Right atrium auricular region (tissue), 2 donors: Measurements from ENCODE around the gene APOL1. TPM values are rescaled to one million over a fixed set of nuclear protein-coding genes. Genes with fewer than 3 reads are reported as not detected.
"Not testable (repeated sequence)": the region's sequence is repeated elsewhere in the genome, so short reads cannot be mapped to it uniquely, and the experiment has no call there.

ENCODE experiments used
- DNase-seq: peaks from one replicate; pipeline ENCODE4 v3.0.0-alpha.2; 2019; ENCODE audit warnings: low spot score
- H3K27ac ChIP-seq, 2 donors: fragments of 200-600 bp; sonication (generic); 1 replicate in 1 of 2; 2 replicates in 1 of 2; pipeline ENCODE4 v1.5.1; 2016 to 2019
- H3K27me3 ChIP-seq, 2 donors: fragments of 200-600 bp; sonication (generic); one replicate each; pipeline versions ENCODE4 v1.5.1 to v1.6.0; 2017 to 2019
- H3K36me3 ChIP-seq: fragments of 200-600 bp; sonication (generic); one replicate; pipeline ENCODE4 v1.5.1; 2016
- H3K4me1 ChIP-seq, 2 donors: fragments of 200-600 bp; sonication (generic); one replicate each; pipeline versions ENCODE4 v1.5.1 to v1.6.0; 2017 to 2019
- H3K4me3 ChIP-seq, 2 donors: fragments of 200-600 bp; sonication (generic); 1 replicate in 1 of 2; 2 replicates in 1 of 2; pipeline ENCODE4 v1.5.1; 2017 to 2019; ENCODE audit warnings: mild to moderate bottlenecking in 1 of 2, moderate library complexity in 1 of 2
- H3K9me3 ChIP-seq, 2 donors: fragments of 200-600 bp; sonication (generic); one replicate each; pipeline ENCODE4 v1.5.1; 2019
- CTCF ChIP-seq, 2 donors: fragments of 200-600 bp; sonication (generic); IDR thresholded peaks; one replicate each; pipeline ENCODE4 v1.5.1; 2019; ENCODE audit warnings: antibody characterized with exemption in 2 of 2
- total RNA-seq, 2 donors: library from RNA; depleted of rRNA; stranded (reverse); fragments of >200 nt; gene quantifications; one replicate each; pipeline ENCODE4 v1.1.0, GENCODE V29; 2016

Gene APOL1
- total RNA-seq, 2 donors from 2014 or later, result 10.7 to 18.1 TPM

GRCh38 chr22:36227806-36228205 is 25.1 kb upstream of the APOL1 start:
- Histone ChIP-seq H3K9me3 (no peaks in the 10 kb centered on the region), H3K36me3 (peaks cover 56% of the 10 kb centered on the region), H3K4me3 (no peak overlapping the region), H3K4me1 (peaks cover 0 to 10% of the 10 kb centered on the region in 2 donors), H3K27me3 (no peaks in the 10 kb centered on the region), H3K27ac (no peak overlapping the region)
- no peak for DNase-seq
- no peak for TF ChIP-seq CTCF (IDR thresholded peaks at IDR 0.05)

GRCh38 chr22:36228369-36228768 is 24.6 kb upstream of the APOL1 start:
- H3K4me1 ChIP-seq, H3K4me3 ChIP-seq, DNase-seq, H3K27me3 ChIP-seq, H3K9me3 ChIP-seq, H3K27ac ChIP-seq: not testable (repeated sequence)
- H3K36me3 ChIP-seq, result peaks cover 62% of the 10 kb centered on the region

GRCh38 chr22:36228944-36229343 is 24.0 kb upstream of the APOL1 start:
- no peaks in the 10 kb centered on the region for H3K9me3 ChIP-seq
- H3K4me3 ChIP-seq, result no peak overlapping the region
- no peak overlapping the region for H3K27ac ChIP-seq
- H3K27me3 ChIP-seq, result no peaks in the 10 kb centered on the region
- H3K4me1 ChIP-seq, result peaks cover 0 to under 1% of the 10 kb centered on the region in 2 donors
- no peak for TF ChIP-seq CTCF (IDR thresholded peaks at IDR 0.05)
- H3K36me3 ChIP-seq, result peaks cover 62% of the 10 kb centered on the region
- no peak for DNase-seq

- H3K4me3 ChIP-seq, H3K27ac ChIP-seq, DNase-seq, H3K27me3 ChIP-seq, H3K4me1 ChIP-seq, H3K9me3 ChIP-seq: not testable (repeated sequence)
- peaks cover 62% of the 10 kb centered on the region for H3K36me3 ChIP-seq
Measured at GRCh38 chr22:36229649-36230048, 23.3 kb upstream of the APOL1 start.

GRCh38 chr22:36231051-36231450 is 21.9 kb upstream of the APOL1 start:
- H3K36me3 ChIP-seq, result peaks cover 63% of the 10 kb centered on the region
- H3K27ac ChIP-seq, result not testable (repeated sequence)

GRCh38 chr22:36232715-36233401 is 20.1 kb upstream of the APOL1 start:
- H3K36me3 ChIP-seq, result peaks cover 65% of the 10 kb centered on the region
- no peak overlapping the region for H3K4me3 ChIP-seq
- no peak for TF ChIP-seq CTCF (IDR thresholded peaks at IDR 0.05)
- no peak for DNase-seq
- H3K27me3 ChIP-seq, result no peaks in the 10 kb centered on the region
- peaks cover 0 to 34% of the 10 kb centered on the region in 2 donors for H3K4me1 ChIP-seq
- H3K9me3 ChIP-seq, result no peaks in the 10 kb centered on the region
- H3K27ac ChIP-seq, result no peak overlapping the region

More at GRCh38 chr22:36231051-36231450, 21.9 kb upstream of the APOL1 start:
- H3K4me1 ChIP-seq, result peaks cover 0 to 16% of the 10 kb centered on the region in 2 donors
- H3K4me3 ChIP-seq, H3K9me3 ChIP-seq, DNase-seq, H3K27me3 ChIP-seq: not testable (repeated sequence)

GRCh38 chr22:36233796-36234195 is 19.1 kb upstream of the APOL1 start:
- no peak for TF ChIP-seq CTCF (IDR thresholded peaks at IDR 0.05)
- Histone ChIP-seq H3K4me3 (no peak overlapping the region), H3K4me1 (peaks cover 0 to 43% of the 10 kb centered on the region in 2 donors), H3K9me3 (no peaks in the 10 kb centered on the region), H3K27ac (no peak overlapping the region), H3K27me3 (no peaks in the 10 kb centered on the region), H3K36me3 (peaks cover 55% of the 10 kb centered on the region)
- DNase-seq, result no peak
